MCF 10A (cell line): ENCODE measurements around the gene CARD9. TPM values are rescaled to one million over a fixed set of nuclear protein-coding genes. Genes with fewer than 3 reads are reported as not detected.

Source experiments
- BruUV-seq: library from RNA; stranded (reverse); fragments of 400-500 nt; replicated peaks from 2 replicates; lab custom pipeline; 2021; lab: Mats Ljungman, UMichigan
- CTCF ChIA-PET: fragments of 300-600 bp; sonication (Branson Sonifier 250); formaldehyde crosslinking; extraction: SDS; loops from one replicate; lab custom pipeline; 2021; ENCODE audit warnings: antibody characterized with exemption, inconsistent platforms; lab: Yijun Ruan, JAX
- POLR2A ChIA-PET: fragments of 300-600, 350-650 bp; sonication (Branson Sonifier 250); formaldehyde crosslinking; extraction: SDS; loops from one replicate; lab custom pipeline; 2020; ENCODE audit warnings: antibody characterized with exemption, inconsistent platforms; lab: Yijun Ruan, JAX
- DNase-seq: peaks from one replicate; pipeline ENCODE4 v3.0.0-alpha.2; 2018; ENCODE audit not compliant: unreplicated experiment
- H3K27ac Mint-ChIP-seq: one replicate; pipeline ENCODE4 v1.8.0; 2022; ENCODE audit warnings: mild to moderate bottlenecking, low read depth, mixed read lengths; ENCODE audit not compliant: unreplicated experiment
- H3K27me3 Mint-ChIP-seq: one replicate; pipeline ENCODE4 v1.8.0; 2022; ENCODE audit warnings: mixed read lengths; ENCODE audit not compliant: insufficient read depth, unreplicated experiment
- H3K36me3 Mint-ChIP-seq: one replicate; pipeline ENCODE4 v1.8.0; 2022; ENCODE audit warnings: mild to moderate bottlenecking, moderate library complexity, mixed read lengths; ENCODE audit not compliant: insufficient read depth, unreplicated experiment
- H3K4me1 Mint-ChIP-seq: one replicate; pipeline ENCODE4 v1.8.0; 2022; ENCODE audit warnings: mixed read lengths; ENCODE audit not compliant: insufficient read depth, unreplicated experiment
- H3K4me3 Mint-ChIP-seq: one replicate; pipeline ENCODE4 v1.8.0; 2022; ENCODE audit warnings: mild to moderate bottlenecking, moderate library complexity, mixed read lengths; ENCODE audit not compliant: unreplicated experiment
- H3K9me3 Mint-ChIP-seq: one replicate; pipeline ENCODE4 v1.8.0; 2022; ENCODE audit warnings: mixed read lengths; ENCODE audit not compliant: unreplicated experiment
- intact Hi-C: fragments of 100-400 bp; cut with micrococcal nuclease; formaldehyde crosslinking; loops from 2 replicates; pipeline ENCODE4 v1.14.1; 2022
- total RNA-seq: library from RNA; stranded (reverse); gene quantifications from 2 replicates; pipeline ENCODE4 v1.2.3, GENCODE V29; 2022
- TF ChIP-seq, protein P1 (sequence below): fragments of 200-600 bp; IDR thresholded peaks from one replicate; pipeline ENCODE4 v1.8.0; 2022; ENCODE audit warnings: antibody characterized with exemption, mild to moderate bottlenecking; ENCODE audit not compliant: unreplicated experiment

The CARD9 gene
- total RNA-seq, 1 experiment from 2014 or later: 0.33 TPM

DNA sequence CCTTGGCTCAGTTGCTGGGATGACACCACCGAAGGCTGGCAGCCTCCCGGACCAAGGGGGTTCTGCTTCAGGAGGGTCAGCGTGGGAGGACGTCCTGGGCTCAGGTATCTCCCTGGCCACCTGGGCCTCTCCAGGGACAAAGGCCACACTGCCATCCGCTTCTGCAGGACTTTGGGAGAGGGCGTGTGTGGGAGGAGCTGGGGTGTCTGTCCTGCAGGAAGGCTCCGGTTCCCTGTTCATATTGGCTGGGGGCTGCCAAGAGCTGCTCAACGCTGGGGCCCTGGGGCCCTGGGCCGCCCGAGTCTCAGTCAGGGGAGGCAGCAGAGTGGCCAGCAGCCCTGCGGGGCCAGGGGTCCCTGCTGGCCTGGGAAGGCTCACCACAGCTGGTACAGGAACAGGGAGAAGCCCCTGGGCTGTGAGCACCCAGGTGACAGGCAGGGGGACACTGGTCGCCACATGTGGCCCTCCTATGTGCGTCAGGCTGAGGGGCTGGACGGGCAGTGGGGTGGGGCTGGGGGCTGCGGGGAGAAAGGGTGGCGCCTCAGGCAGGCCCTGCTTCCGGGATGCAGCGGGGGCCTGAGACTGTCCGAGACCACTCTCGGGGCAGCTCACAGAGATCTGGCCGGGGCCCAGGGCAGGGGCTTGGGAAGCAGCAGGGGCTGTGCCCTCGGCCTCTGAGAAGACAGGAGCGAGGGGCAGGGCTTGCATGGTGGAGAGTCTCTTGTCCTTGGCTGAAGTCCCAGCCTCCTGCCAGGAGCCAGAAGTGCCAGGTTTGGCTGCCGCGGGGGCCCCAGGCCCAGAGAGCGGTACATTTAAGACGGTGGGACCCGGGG is 4.9 kb upstream of the CARD9 start:
- ChIA-PET POLR2A (no interaction called here), CTCF (interaction anchor here (0.6 kb wide), 1 partner anchor 32 kb away, joined by 3 read pairs; no protein-coding TSS in a partner anchor)
- no peak for DNase-seq
- H3K27ac Mint-ChIP-seq: no peak overlapping the region
- intact Hi-C loops: no loop called here
- no peaks in the 10 kb centered on the region for H3K9me3 Mint-ChIP-seq
- no peaks in the 10 kb centered on the region for H3K4me1 Mint-ChIP-seq
- TF ChIP-seq, protein P1, sequence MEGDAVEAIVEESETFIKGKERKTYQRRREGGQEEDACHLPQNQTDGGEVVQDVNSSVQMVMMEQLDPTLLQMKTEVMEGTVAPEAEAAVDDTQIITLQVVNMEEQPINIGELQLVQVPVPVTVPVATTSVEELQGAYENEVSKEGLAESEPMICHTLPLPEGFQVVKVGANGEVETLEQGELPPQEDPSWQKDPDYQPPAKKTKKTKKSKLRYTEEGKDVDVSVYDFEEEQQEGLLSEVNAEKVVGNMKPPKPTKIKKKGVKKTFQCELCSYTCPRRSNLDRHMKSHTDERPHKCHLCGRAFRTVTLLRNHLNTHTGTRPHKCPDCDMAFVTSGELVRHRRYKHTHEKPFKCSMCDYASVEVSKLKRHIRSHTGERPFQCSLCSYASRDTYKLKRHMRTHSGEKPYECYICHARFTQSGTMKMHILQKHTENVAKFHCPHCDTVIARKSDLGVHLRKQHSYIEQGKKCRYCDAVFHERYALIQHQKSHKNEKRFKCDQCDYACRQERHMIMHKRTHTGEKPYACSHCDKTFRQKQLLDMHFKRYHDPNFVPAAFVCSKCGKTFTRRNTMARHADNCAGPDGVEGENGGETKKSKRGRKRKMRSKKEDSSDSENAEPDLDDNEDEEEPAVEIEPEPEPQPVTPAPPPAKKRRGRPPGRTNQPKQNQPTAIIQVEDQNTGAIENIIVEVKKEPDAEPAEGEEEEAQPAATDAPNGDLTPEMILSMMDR: no peak
- no peaks in the 10 kb centered on the region for H3K27me3 Mint-ChIP-seq
- H3K36me3 Mint-ChIP-seq: peaks cover 17% of the 10 kb centered on the region
- BruUV-seq: no TSS peak
- no peak overlapping the region for H3K4me3 Mint-ChIP-seq

DNA sequence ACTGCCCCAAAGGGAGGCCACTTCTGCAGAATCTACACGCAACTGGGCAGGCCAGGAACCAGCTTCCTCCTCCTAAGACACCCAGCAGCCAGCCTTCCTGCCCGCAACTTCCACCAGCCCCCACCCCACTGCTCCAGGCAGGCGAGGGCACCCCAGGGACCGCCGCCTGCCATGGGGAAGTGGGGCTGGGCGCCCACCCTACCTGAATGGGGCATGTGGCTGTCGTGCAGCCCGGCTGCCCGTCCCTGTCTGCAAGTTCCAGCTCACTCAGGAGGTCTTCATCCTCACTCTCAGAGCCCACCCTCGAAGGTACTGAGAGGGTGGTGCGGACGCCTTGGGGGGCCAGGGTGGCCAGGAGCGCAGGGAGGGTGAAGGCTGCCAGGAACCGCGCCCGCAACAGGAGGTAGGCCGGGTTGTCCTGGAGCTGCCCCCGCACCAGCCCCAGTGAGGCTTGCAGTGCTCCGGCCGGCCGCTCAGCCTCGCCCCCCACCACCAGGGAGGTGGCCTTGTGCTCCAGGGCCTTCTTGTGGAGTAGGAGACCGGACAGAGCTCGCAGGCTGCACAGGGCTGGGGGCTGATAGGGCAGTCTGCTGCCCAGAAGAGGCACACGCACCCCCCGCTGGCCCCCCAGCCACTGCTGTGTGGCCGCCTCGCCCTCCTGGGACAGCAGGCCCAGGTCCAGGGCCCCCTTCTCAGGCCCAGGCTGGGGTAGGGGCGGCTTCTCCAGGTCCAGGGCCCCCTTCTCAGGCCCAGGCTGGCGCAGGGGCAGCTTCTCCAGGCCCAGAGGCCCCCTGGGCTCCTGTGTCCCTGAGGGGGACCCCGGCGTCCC is 4.1 kb upstream of the CARD9 start:
- BruUV-seq: no TSS peak
- Mint-ChIP-seq H3K9me3 (no peaks in the 10 kb centered on the region), H3K36me3 (peaks cover 14% of the 10 kb centered on the region), H3K4me1 (no peaks in the 10 kb centered on the region), H3K27me3 (no peaks in the 10 kb centered on the region), H3K27ac (no peak overlapping the region), H3K4me3 (no peak overlapping the region)
- intact Hi-C loops: no loop called here
- ChIA-PET POLR2A (interaction anchor here (0.6 kb wide), 1 partner anchor 144 kb away, joined by 3 read pairs; no protein-coding TSS in a partner anchor), CTCF (interaction anchor here (0.5 to 0.6 kb wide), 2 partner anchors 65 to 501 kb away, joined by 3 to 4 read pairs; no protein-coding TSS in a partner anchor)
- no peak for DNase-seq
- TF ChIP-seq, protein P1: no peak

DNA sequence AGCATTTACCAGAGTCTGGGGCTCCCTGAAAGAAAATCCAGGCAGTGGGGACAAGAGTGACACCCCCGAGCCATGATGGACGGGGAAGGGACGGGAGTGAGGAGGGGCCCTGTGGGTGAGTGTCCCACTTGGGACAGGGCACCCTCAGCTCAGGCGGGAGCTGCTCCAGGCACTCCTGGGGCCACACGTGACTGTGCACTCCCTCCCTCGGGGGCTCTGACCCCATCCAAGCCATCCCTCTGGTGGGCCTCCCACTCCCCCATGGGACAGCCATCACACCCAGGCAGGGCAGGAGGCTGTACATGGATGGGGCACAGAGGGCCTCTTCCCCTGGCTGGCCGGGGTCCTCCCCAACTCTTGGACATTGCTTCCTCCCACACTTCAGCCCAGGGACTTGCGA is 3.0 kb upstream of the CARD9 start:
- TF ChIP-seq, protein P1: no peak
- ChIA-PET CTCF (interaction anchor here (0.5 kb wide), 1 partner anchor 502 kb away, joined by 3 read pairs; no protein-coding TSS in a partner anchor), POLR2A (interaction anchor here (0.6 kb wide), 1 partner anchor 143 kb away, joined by 3 read pairs; no protein-coding TSS in a partner anchor)
- no peaks in the 10 kb centered on the region for H3K4me1 Mint-ChIP-seq
- H3K9me3 Mint-ChIP-seq: no peaks in the 10 kb centered on the region
- DNase-seq: no peak
- H3K27ac Mint-ChIP-seq: no peak overlapping the region
- H3K27me3 Mint-ChIP-seq: no peaks in the 10 kb centered on the region
- H3K36me3 Mint-ChIP-seq: peaks cover 4% of the 10 kb centered on the region
- intact Hi-C loops: no loop called here
- H3K4me3 Mint-ChIP-seq: no peak overlapping the region
- no TSS peak for BruUV-seq
